SK-N-MC (cell line): ENCODE measurements around the gene NKX1-1.

ENCODE experiments used
- EZH2 ChIP-seq: fragments of 200-600 bp; sonication (generic); IDR thresholded peaks from one replicate; pipeline ENCODE4 v1.6.1; 2017; ENCODE audit warnings: antibody characterized with exemption
- FOXP2 ChIP-seq: optimal IDR thresholded peaks from 2 replicates; pipeline ENCODE3; 2011; ENCODE audit warnings: mild to moderate bottlenecking, moderate library complexity; ENCODE audit not compliant: insufficient read depth; ENCODE audit errors: extremely low read length, control extremely low read depth
- POLR2AphosphoS5 ChIP-seq: IDR thresholded peaks from 2 replicates; pipeline ENCODE4 v1.6.1; 2012; ENCODE audit warnings: mild to moderate bottlenecking, low read depth, low read length, borderline replicate concordance

DNA sequence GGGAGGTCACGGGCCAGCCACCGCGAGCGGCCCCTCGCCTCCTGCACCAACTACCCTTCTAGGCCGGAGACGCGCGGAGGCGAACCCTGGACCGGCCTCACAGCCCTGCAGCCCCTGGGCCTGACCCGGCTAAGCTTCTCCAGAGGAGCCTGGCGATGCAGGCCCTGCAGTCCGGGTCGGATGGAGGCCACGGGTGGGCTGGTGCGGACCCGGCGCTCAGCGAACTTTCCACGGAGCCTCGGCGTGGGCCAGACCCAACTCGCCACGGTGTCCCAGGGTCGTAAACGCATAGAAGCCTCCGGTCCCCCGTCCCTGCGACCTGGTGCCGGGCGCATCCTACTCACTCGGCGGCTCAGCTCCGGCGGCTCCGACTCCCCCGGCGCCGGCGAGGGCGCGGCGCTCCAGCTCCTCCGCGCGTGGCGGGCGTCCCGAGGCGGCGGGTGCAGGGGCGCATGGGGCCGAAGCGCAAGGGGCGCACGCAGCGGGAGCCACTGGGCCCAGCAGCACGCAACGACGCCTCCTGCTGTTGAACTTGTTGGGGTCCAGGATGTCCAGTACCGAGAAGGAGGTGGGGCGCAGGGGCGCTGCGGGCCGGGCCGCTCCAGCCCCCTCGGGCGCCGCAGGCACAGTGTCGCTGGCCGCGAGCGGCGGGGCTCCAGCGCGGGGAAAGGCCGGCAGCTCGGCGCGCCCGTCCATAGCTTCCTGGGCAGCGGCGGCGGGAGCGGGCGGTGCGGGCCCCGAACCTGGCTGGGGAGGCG, 427 bp downstream of the NKX1-1 start:
- no peak for TF ChIP-seq EZH2
- no peak for TF ChIP-seq POLR2AphosphoS5
- TF ChIP-seq FOXP2: no peak
